Germinal center (tissue), 1 donor: Measurements from ENCODE around the gene KIF26B.
"Not testable (repeated sequence)": the region's sequence is repeated elsewhere in the genome, so short reads cannot be mapped to it uniquely, and the experiment has no call there.

Experiments
- DNase-seq: peaks from one replicate; pipeline ENCODE4 v3.0.0; 2012; ENCODE audit warnings: mixed read lengths, low spot score

The KIF26B gene

GRCh38 chr1:245388687-245389086 lies 233.9 kb downstream of the KIF26B start:
- no peak for DNase-seq

GRCh38 chr1:245389873-245390272 lies 235.1 kb downstream of the KIF26B start:
- no peak for DNase-seq

GRCh38 chr1:245390975-245391374 lies 236.2 kb downstream of the KIF26B start:
- no peak for DNase-seq

GRCh38 chr1:245393694-245394093 lies 238.9 kb downstream of the KIF26B start:
- DNase-seq, result no peak

GRCh38 chr1:245395680-245396079 lies 240.9 kb downstream of the KIF26B start:
- DNase-seq, result no peak

- DNase-seq, result no peak
Measured at GRCh38 chr1:245396615-245397014, 241.8 kb downstream of the KIF26B start.

- no peak for DNase-seq
Measured at GRCh38 chr1:245397771-245398170, 243.0 kb downstream of the KIF26B start.

- no peak for DNase-seq
Measured at GRCh38 chr1:245398180-245398579, 243.4 kb downstream of the KIF26B start.

GRCh38 chr1:245401881-245402587 lies 247.2 kb downstream of the KIF26B start:
- DNase-seq, result no peak

- DNase-seq, result not testable (repeated sequence)
Measured at GRCh38 chr1:245402998-245403397, 248.2 kb downstream of the KIF26B start.

GRCh38 chr1:245404527-245404926 lies 249.7 kb downstream of the KIF26B start:
- no peak for DNase-seq

GRCh38 chr1:245404952-245405351 lies 250.2 kb downstream of the KIF26B start:
- DNase-seq, result no peak

- no peak for DNase-seq
Measured at GRCh38 chr1:245406426-245406825, 251.6 kb downstream of the KIF26B start.

- no peak for DNase-seq
Measured at GRCh38 chr1:245407983-245408382, 253.2 kb downstream of the KIF26B start.

- no peak for DNase-seq
Measured at GRCh38 chr1:245409341-245410195, 254.8 kb downstream of the KIF26B start.

- no peak for DNase-seq
Measured at GRCh38 chr1:245411245-245412036, 256.7 kb downstream of the KIF26B start.

GRCh38 chr1:245412306-245412705 lies 257.5 kb downstream of the KIF26B start:
- DNase-seq, result no peak

- no peak for DNase-seq
Measured at GRCh38 chr1:245416781-245417180, 262.0 kb downstream of the KIF26B start.

- no peak for DNase-seq
Measured at GRCh38 chr1:245418077-245418476, 263.3 kb downstream of the KIF26B start.

- no peak for DNase-seq
Measured at GRCh38 chr1:245419461-245419978, 264.7 kb downstream of the KIF26B start.

- no peak for DNase-seq
Measured at GRCh38 chr1:245419989-245420388, 265.2 kb downstream of the KIF26B start.

GRCh38 chr1:245420926-245421325 lies 266.1 kb downstream of the KIF26B start:
- no peak for DNase-seq
